DOHH2 (cell line): ENCODE data around the gene CTAGE9.
"Not testable (repeated sequence)": the region's sequence is repeated elsewhere in the genome, so short reads cannot be mapped to it uniquely, and the experiment has no call there.

Experiments used
- H3F3A ChIP-seq: fragments of 200-600 bp; sonication (generic), shearing (Covaris generic); 2 replicates; pipeline ENCODE4 v1.6.0; 2016; ENCODE audit warnings: antibody characterized with exemption, mild to moderate bottlenecking; ENCODE audit not compliant: control insufficient read depth, insufficient read depth
- H3K27ac ChIP-seq: fragments of 200-600 bp; sonication (generic); 2 replicates; pipeline ENCODE4 v1.5.1; 2014; ENCODE audit warnings: low read depth, mild to moderate bottlenecking, low read length, moderate library complexity
- H3K27me3 ChIP-seq: fragments of 200-600 bp; sonication (generic); 2 replicates; pipeline ENCODE4 v1.6.1; 2014; ENCODE audit warnings: mild to moderate bottlenecking, low read length, mixed read lengths; ENCODE audit not compliant: control insufficient read depth
- H3K36me3 ChIP-seq: fragments of 200-600 bp; sonication (generic); 2 replicates; pipeline ENCODE4 v1.6.1; 2014; ENCODE audit warnings: mild to moderate bottlenecking, low read length, moderate library complexity, mixed read lengths; ENCODE audit not compliant: control insufficient read depth
- H3K4me1 ChIP-seq: fragments of 200-600 bp; sonication (generic); 2 replicates; pipeline ENCODE4 v1.6.1; 2014; ENCODE audit warnings: mild to moderate bottlenecking, low read length, mixed read lengths; ENCODE audit not compliant: control insufficient read depth
- H3K4me2 ChIP-seq: fragments of 200-600 bp; sonication (generic); 2 replicates; pipeline ENCODE4 v1.6.0; 2014; ENCODE audit warnings: mild to moderate bottlenecking, low read length, moderate library complexity
- H3K4me3 ChIP-seq: fragments of 200-600 bp; sonication (generic); 2 replicates; pipeline ENCODE4 v1.5.1; 2014; ENCODE audit warnings: mild to moderate bottlenecking, low read length, mixed read lengths
- H3K79me2 ChIP-seq: fragments of 200-600 bp; sonication (generic); 2 replicates; pipeline ENCODE4 v1.6.1; 2014; ENCODE audit warnings: mild to moderate bottlenecking, low read length, mixed read lengths; ENCODE audit not compliant: control insufficient read depth
- H3K9me2 ChIP-seq: fragments of 200-600 bp; sonication (generic); replicated peaks from 2 replicates; pipeline ENCODE4 v1.6.1; 2014; ENCODE audit warnings: mild to moderate bottlenecking, low read length, mixed read lengths; ENCODE audit not compliant: control insufficient read depth
- H3K9me3 ChIP-seq: fragments of 200-600 bp; sonication (generic); 2 replicates; pipeline ENCODE4 v1.6.1; 2014; ENCODE audit warnings: antibody characterized with exemption, low read length, mixed read lengths; ENCODE audit not compliant: control insufficient read depth, insufficient read depth
- H4K20me1 ChIP-seq: fragments of 200-600 bp; sonication (generic); 2 replicates; pipeline ENCODE4 v1.6.0; 2014; ENCODE audit warnings: low read depth, mild to moderate bottlenecking, antibody characterized with exemption, low read length, moderate library complexity; ENCODE audit not compliant: control insufficient read depth, insufficient read depth
- CTCF ChIP-seq: fragments of 200-600 bp; sonication (generic); IDR thresholded peaks from one replicate; pipeline ENCODE4 v1.5.1; 2014; ENCODE audit warnings: antibody characterized with exemption, mild to moderate bottlenecking, low read depth, low read length; ENCODE audit not compliant: poor library complexity, severe bottlenecking
- EZH2phosphoT487 ChIP-seq: fragments of 200-600 bp; sonication (generic); IDR thresholded peaks from 2 replicates; pipeline ENCODE4 v1.6.1; 2017; ENCODE audit warnings: borderline replicate concordance, mild to moderate bottlenecking, antibody characterized with exemption, low read length, moderate library complexity, mixed read lengths

The CTAGE9 gene

GRCh38 chr6:131724114-131724513 lies 13.3 kb upstream of the CTAGE9 start:
- no peaks in the 10 kb centered on the region for H3K27me3 ChIP-seq
- peaks cover 91% of the 10 kb centered on the region for H3K36me3 ChIP-seq
- H3K9me3 ChIP-seq = no peaks in the 10 kb centered on the region
- H4K20me1 ChIP-seq = no peaks in the 10 kb centered on the region
- H3K4me2 ChIP-seq = no peak overlapping the region
- no peaks in the 10 kb centered on the region for H3K9me2 ChIP-seq
- no peaks in the 10 kb centered on the region for H3K79me2 ChIP-seq
- H3F3A ChIP-seq = no peaks in the 10 kb centered on the region
- no peaks in the 10 kb centered on the region for H3K4me1 ChIP-seq
- TF ChIP-seq CTCF (no peak), EZH2phosphoT487 (no peak)
- H3K4me3 ChIP-seq = no peak overlapping the region
- H3K27ac ChIP-seq = no peak overlapping the region

GRCh38 chr6:131721161-131721560 lies 10.3 kb upstream of the CTAGE9 start:
- no peaks in the 10 kb centered on the region for H3K4me1 ChIP-seq
- no peaks in the 10 kb centered on the region for H4K20me1 ChIP-seq
- H3K9me2 ChIP-seq = no peaks in the 10 kb centered on the region
- H3K79me2 ChIP-seq = no peaks in the 10 kb centered on the region
- H3K36me3 ChIP-seq = peaks cover 74% of the 10 kb centered on the region
- no peak overlapping the region for H3K27ac ChIP-seq
- H3K27me3 ChIP-seq = no peaks in the 10 kb centered on the region
- H3K4me2 ChIP-seq = no peak overlapping the region
- TF ChIP-seq EZH2phosphoT487 (no peak), CTCF (no peak)
- H3K9me3 ChIP-seq = no peaks in the 10 kb centered on the region
- no peaks in the 10 kb centered on the region for H3F3A ChIP-seq
- H3K4me3 ChIP-seq = no peak overlapping the region

- Histone ChIP-seq H3K9me3 (no peaks in the 10 kb centered on the region), H3K79me2 (no peaks in the 10 kb centered on the region), H3K27me3 (no peaks in the 10 kb centered on the region), H3K27ac (no peak overlapping the region), H3F3A (no peaks in the 10 kb centered on the region), H4K20me1 (no peaks in the 10 kb centered on the region), H3K4me3 (no peak overlapping the region), H3K9me2 (no peaks in the 10 kb centered on the region), H3K4me2 (no peak overlapping the region), H3K4me1 (no peaks in the 10 kb centered on the region), H3K36me3 (peaks cover 49% of the 10 kb centered on the region)
- TF ChIP-seq CTCF (no peak), EZH2phosphoT487 (no peak)
Measured at GRCh38 chr6:131717836-131718542, 7.2 kb upstream of the CTAGE9 start.

GRCh38 chr6:131715567-131715966 lies 4.8 kb upstream of the CTAGE9 start:
- H3K4me2 ChIP-seq, H3K79me2 ChIP-seq, H3K27me3 ChIP-seq, H3F3A ChIP-seq, H3K9me3 ChIP-seq, H3K4me1 ChIP-seq, H3K9me2 ChIP-seq, H3K4me3 ChIP-seq, H4K20me1 ChIP-seq, H3K27ac ChIP-seq: not testable (repeated sequence)
- H3K36me3 ChIP-seq = peaks cover 25% of the 10 kb centered on the region

GRCh38 chr6:131703905-131704304 lies 6.9 kb downstream of the CTAGE9 start:
- H3K4me3 ChIP-seq, H3K27me3 ChIP-seq, H3K36me3 ChIP-seq, H4K20me1 ChIP-seq, H3K9me3 ChIP-seq, H3K4me2 ChIP-seq, H3K9me2 ChIP-seq, H3K4me1 ChIP-seq, H3F3A ChIP-seq, H3K27ac ChIP-seq, H3K79me2 ChIP-seq: not testable (repeated sequence)

GRCh38 chr6:131700851-131701250 lies 10.0 kb downstream of the CTAGE9 start:
- H3K9me2 ChIP-seq, H3K4me2 ChIP-seq, H3K27me3 ChIP-seq, H3K27ac ChIP-seq, H3K9me3 ChIP-seq, H3F3A ChIP-seq, H3K4me3 ChIP-seq, H3K4me1 ChIP-seq, H4K20me1 ChIP-seq: not testable (repeated sequence)
- H3K79me2 ChIP-seq = peaks cover 19% of the 10 kb centered on the region
- peaks cover 21% of the 10 kb centered on the region for H3K36me3 ChIP-seq
